GM18505 (cell line): ENCODE results near the gene ENAH.

Experiments
- ATAC-seq: cut with Tn5 transposase; IDR thresholded peaks from one replicate; pipeline ENCODE4 v1.9.1; 2021; ENCODE audit not compliant: unreplicated experiment
- POLR2A ChIP-seq: IDR thresholded peaks from 4 replicates; pipeline ENCODE4 v1.6.1; 2011; ENCODE audit warnings: borderline replicate concordance; ENCODE audit not compliant: insufficient read depth, insufficient read length; ENCODE audit errors: extremely low read depth

The ENAH gene

GRCh38 chr1:225533238-225533637 is 119.7 kb downstream of the ENAH start:
- TF ChIP-seq POLR2A, result no peak
- no peak for ATAC-seq

- ATAC-seq, result no peak
- no peak for TF ChIP-seq POLR2A
Observed at GRCh38 chr1:225532240-225532944, 120.5 kb downstream of the ENAH start.

GRCh38 chr1:225529726-225530125 is 123.2 kb downstream of the ENAH start:
- ATAC-seq, result no peak
- TF ChIP-seq POLR2A, result no peak

GRCh38 chr1:225527575-225527974 is 125.3 kb downstream of the ENAH start:
- no peak for ATAC-seq
- TF ChIP-seq POLR2A, result no peak

- TF ChIP-seq POLR2A, result no peak
Observed at GRCh38 chr1:225526878-225527277, 126.0 kb downstream of the ENAH start.

GRCh38 chr1:225525377-225525776 is 127.5 kb downstream of the ENAH start:
- no peak for ATAC-seq
- TF ChIP-seq POLR2A, result no peak

More at GRCh38 chr1:225526878-225527277, 126.0 kb downstream of the ENAH start:
- ATAC-seq, result no peak

- TF ChIP-seq POLR2A, result no peak
- ATAC-seq, result no peak
Observed at GRCh38 chr1:225524570-225524969, 128.4 kb downstream of the ENAH start.

GRCh38 chr1:225523263-225523950 is 129.5 kb downstream of the ENAH start:
- TF ChIP-seq POLR2A, result no peak
- ATAC-seq, result no peak

- no peak for ATAC-seq
- TF ChIP-seq POLR2A, result no peak
Observed at GRCh38 chr1:225522588-225523262, 130.2 kb downstream of the ENAH start.

GRCh38 chr1:225520587-225521227 is 132.2 kb downstream of the ENAH start:
- no peak for ATAC-seq
- no peak for TF ChIP-seq POLR2A

GRCh38 chr1:225519166-225519863 is 133.6 kb downstream of the ENAH start:
- ATAC-seq, result no peak
- no peak for TF ChIP-seq POLR2A

- ATAC-seq, result no peak
- no peak for TF ChIP-seq POLR2A
Observed at GRCh38 chr1:225517697-225518096, 135.2 kb downstream of the ENAH start.

GRCh38 chr1:225517221-225517620 is 135.7 kb downstream of the ENAH start:
- no peak for TF ChIP-seq POLR2A
- ATAC-seq, result no peak
